Thyroid gland (tissue), 4 donors: ENCODE measurements around the gene DRP2.

Experiments
- POLR2A ChIP-seq, 2 donors: fragments of 450-650 bp; IDR thresholded peaks; one replicate each; pipeline ENCODE4 v1.6.1; 2017; ENCODE audit warnings: antibody characterized with exemption in 2 of 2, mild to moderate bottlenecking in 2 of 2, moderate library complexity in 1 of 2
- TF ChIP-seq, protein P1 (sequence below), 6 experiments: fragments of 200-600 bp in 3 of 6; fragments of 450-650 bp in 3 of 6; sonication (generic) in 3 of 6; IDR thresholded peaks; one replicate each; pipeline ENCODE4 v1.5.1; 2016 to 2019; ENCODE audit warnings: antibody characterized with exemption in 6 of 6, mild to moderate bottlenecking in 2 of 6, inconsistent platforms in 1 of 6, moderate library complexity in 1 of 6

DNA sequence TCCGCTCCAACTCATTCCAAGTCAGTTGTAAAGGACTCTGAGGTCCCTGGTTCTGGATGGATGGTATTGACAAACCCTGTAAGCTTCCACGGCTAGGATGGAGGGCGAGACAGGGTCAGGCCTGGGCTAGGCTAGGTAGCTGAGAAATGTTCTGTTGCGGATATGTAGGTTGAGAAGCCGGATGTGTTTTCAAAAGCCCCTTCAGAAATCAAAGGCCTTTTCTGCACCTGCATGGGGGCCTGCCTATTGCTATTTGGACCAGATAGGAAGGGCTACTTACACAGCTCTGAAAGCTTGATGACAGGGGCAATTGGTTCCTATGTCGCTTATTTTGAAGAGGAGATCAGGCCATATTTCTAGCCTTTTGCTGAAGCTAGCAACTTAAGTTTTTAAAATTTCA is 1.9 kb upstream of the DRP2 start:
- TF ChIP-seq, protein P1, sequence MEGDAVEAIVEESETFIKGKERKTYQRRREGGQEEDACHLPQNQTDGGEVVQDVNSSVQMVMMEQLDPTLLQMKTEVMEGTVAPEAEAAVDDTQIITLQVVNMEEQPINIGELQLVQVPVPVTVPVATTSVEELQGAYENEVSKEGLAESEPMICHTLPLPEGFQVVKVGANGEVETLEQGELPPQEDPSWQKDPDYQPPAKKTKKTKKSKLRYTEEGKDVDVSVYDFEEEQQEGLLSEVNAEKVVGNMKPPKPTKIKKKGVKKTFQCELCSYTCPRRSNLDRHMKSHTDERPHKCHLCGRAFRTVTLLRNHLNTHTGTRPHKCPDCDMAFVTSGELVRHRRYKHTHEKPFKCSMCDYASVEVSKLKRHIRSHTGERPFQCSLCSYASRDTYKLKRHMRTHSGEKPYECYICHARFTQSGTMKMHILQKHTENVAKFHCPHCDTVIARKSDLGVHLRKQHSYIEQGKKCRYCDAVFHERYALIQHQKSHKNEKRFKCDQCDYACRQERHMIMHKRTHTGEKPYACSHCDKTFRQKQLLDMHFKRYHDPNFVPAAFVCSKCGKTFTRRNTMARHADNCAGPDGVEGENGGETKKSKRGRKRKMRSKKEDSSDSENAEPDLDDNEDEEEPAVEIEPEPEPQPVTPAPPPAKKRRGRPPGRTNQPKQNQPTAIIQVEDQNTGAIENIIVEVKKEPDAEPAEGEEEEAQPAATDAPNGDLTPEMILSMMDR (IDR thresholded peaks at IDR 0.05) = no peak
- no peak for TF ChIP-seq POLR2A (IDR thresholded peaks at IDR 0.05)
